Measurements from ENCODE around the gene RHOG.
"Not testable (repeated sequence)": the region's sequence is repeated elsewhere in the genome, so short reads cannot be mapped to it uniquely, and the experiment has no call there.

Gene RHOG

DNA sequence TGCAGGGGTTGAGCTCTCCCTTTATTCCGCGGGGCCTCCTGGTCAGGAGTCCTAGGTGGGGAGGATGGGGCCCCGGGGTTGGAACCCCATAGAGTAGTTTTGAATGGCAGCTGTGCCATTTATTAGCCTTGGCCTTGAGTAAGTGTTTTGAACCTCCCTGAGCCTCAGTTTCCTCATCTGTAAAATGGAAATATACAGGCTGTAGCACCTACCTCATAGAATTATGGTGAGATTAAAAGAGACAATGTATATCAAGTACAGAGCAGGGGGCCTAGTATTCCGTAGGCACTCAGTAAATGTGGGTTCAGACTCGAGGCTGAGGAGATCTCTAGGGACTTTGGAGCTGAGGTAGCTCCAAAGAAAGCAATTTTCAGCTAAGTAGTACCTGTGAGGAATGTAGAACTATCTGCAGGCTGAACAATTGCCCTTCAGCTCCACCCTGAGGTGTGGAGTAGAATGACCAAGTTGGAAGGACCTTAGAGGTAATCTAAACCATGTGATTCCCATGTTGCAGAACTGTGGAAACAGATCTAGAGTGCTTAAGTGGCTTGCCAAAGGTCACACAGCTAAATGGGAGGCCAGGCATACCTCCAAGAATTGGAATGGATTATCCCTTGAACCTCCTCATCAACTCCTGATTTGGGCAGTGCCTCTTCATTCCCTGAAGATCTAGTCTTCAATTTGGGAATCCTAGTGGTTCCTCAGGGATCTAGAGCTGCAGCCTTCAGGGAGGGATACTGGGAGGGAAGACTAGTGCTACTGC lies 31.7 kb downstream of the RHOG start:
- DNase-seq (ENCODE audit: low read depth in 2 of 2): no peak

DNA sequence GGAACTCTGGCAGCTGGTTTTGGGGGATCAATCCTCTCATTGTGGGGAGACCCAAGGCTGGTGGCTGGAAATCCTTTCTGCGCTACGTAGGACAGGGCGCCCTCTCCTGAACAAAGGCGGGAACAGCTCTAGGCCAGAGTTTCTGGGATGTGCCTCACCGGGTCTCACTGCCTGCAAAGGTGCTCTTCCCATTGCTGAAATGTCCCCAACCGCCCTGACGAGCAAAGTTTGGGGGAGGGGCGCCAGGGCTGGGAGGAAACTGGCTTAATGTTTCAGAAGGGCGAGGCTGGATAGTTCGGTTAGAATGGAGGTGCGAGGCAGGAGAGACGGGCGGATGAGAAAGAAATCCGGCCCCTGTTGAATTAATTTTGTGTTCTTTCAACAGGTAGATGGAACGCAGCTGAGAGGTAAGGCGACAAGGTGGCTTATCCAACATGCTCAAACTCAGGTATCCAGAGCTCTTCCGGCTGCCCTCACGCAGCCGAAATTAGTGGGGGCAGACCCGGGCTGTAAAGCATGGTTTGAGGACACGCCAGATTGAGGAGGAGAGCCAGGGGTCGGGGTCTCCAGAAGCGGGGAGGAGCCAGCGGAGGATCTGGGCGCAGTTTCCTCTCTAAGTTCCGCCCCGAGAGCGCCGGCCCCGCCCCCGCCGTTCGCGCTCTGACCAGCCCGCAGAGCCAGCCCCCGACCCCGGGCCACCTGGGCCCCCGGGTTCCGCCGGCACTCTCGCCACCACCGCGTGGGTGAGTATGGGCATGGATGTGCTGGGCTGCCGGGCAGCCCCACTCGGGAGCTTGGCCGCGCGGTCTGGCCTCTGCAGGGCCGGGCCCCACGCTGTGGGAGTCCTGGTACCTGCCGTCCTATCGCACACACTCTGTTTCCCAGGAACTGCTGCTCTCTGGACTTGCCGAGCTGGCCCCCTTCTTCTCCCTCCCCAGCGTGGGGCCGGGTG lies 32.6 kb downstream of the RHOG start, which contains the start of gene PGAP2:
PGAP2 (plus strand) TSS at position 652 of the 952 bp plus-strand sequence. CDS start 2,700 bp downstream, outside the sequence.
- DNase-seq (ENCODE audit: low read depth in 2 of 2): peak in 1 of 2 donors; percentile 49

DNA sequence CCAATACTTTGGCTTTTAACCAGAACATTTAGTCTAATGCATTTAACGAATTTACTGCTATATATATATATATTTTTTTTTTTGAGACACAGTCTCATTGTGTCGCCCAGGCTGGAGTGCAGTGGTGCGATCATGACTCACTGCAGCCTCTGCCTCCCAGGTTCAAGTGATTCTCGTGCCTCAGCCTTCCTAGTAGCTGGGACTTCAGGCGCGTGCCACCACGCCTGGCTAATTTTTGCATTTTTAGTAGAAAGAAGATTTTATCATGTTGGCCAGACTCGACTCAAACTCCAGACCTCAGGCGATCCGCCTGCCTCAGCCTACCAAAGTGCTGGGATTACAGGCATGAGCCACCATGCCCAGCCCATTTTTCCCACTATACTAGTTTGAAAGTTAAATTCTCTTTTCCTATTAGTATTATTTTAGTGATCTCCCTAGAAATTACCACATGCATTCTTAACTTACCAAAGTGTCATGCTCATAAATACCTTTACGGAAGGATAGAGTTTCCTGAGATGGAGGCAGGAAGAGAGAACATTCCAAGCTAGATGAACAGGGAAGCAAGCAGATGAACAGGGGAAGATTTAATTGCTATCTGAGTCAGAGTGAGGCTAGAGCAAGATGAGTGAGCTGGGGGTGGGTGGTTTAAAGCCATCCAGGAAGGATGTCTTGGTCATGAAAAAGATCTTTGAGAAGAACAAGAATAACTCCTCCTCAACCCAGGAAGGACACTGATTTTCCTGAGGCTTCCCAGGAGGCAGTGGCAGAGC lies 36.8 kb downstream of the RHOG start:
- DNase-seq (ENCODE audit: low read depth in 2 of 2): no peak

DNA sequence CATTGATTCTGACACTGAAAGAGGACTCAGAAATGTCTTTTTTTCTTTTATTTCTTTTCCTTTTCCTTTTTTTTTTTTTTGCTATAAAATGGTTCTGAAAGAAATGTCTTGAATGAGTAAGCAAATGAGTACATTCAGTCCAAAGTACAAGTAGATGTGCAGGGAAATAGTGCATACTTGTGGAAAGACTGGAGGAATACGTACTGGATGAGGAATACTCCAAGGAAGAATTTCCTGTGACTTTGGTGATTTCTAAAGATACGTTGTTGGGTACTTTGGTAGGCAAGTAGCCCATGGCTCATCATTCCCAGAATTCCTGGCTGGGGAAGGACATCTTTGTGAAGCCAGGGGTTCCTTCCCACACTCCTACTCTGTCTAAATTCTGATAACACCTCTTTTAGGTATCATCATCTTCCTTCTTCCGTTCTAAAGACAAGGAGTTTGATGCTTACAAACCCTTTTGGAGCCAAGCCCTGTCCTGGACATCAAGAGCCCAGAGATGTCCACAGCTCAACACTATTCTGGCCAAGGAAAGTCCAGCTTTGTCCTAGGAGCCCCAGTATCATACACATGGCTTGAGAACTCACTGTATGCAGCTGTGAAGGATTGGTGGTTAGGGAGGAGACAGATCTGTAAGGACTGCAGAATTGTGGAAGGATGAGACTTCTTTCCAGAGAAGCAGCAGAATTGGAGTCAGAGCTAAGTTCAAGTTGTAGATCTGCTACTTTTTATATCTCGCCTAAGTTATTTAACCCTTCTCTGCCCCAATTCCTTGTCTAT lies 38.6 kb downstream of the RHOG start:
- DNase-seq (ENCODE audit: low read depth in 2 of 2): no peak

DNA sequence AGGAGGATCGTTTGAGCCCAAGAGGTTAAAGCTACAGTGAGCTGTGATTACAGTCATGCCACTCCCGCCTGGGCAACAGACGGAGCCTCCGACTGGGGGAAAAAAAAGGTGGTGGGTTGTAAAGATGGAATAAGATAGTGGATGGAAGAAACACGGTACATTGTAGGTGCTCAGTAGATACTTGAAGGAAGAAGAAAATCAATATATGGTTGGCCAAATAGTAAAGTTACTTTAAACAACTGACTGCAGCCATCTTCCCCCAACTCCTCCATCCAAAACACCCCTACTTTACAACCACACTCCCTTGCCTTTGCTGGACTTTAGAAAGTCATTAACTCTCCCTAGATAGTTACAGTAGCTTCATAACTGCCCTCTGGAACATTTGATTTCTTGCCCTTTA lies 40.9 kb downstream of the RHOG start:
- no peak for DNase-seq (ENCODE audit: low read depth in 2 of 2)

DNA sequence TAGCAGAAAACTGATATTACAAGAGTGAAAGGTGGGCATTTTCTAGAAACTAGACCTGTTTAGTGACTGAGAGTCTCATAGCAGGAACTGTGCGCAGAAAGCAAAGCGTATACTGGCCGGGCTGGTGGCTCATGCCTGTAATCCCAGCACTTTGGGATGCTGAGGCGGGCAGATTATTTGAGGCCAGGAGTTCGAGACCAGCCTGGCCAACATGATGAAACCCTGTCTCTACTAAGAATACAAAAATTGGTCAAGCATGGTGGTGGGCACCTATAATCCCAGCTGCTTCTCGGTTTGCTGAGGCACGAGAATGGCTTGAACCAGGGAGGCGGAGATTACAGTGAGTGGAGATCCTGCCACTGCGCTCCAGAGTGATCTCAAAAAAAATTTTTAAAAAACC lies 41.6 kb downstream of the RHOG start:
- no peak for DNase-seq (ENCODE audit: low read depth in 2 of 2)

DNA sequence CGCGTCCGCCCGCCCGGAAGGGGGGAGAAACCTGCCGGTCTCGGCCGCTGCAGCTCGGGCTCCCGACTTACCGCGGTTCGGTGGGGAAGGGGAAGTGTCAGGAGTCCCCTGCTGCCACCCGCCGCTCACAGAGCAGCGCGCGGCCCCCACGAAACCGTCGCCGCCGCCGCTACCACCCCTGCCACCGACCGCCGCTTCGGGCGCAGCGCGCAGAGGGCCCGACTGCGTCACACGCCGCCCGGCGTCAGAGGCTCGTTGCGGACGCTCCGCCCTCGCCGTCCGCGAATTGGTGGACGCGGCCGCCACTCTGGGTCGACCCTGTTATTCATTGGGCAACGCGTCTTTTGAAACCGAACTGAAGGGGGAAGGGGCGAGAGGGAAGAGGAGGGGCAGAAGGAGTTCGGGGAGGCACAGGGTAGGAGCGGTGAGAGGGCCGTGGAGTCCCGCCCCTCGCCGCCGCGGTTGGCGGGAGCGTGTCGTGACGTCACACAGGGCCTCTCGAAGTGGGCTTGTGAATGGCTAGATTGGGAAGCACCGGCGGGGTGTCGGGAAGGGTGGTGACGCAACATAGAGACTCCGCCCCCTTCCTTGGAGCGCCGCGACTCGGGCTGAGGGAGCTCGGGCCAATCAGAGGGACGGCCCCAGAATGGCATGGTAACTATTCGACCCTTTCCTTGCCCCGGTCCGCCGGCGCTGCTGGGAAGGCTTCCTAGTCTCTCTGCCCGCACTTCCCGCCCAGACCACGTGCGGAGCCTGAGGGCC lies 43.2 kb downstream of the RHOG start, which contains the start of gene NUP98:
NUP98 (minus strand) TSS at position 226 of the 762 bp plus-strand sequence. CDS start 15,437 bp downstream, outside the sequence.
- peak; percentile 100 for DNase-seq (ENCODE audit: low read depth in 2 of 2)

DNA sequence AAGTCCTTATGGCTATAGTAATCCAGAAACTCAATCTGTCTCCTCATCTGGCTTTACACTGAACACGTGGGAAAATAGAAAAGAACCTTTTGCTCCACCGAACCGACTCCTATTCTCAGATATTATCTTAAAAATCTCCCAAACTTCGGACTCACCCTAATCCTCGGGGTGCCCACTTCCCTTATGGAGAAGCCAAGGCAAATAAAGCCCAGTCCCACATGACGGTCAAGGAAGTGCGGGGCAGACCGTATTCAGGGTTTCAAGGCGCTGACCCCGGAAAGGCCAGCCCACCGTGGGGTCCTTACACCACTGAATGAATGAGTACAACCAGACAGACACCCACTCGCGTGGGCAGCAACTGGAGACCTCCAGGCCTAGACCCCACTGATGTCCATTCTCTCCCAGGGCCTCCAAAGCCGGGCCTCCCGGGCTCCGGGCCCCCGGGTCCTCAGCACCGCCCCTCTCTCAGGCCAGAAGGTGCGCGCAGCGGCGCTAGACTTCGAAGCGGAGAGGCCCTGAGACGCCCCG lies 43.9 kb downstream of the RHOG start:
- no peak for DNase-seq (ENCODE audit: low read depth in 2 of 2)

DNA sequence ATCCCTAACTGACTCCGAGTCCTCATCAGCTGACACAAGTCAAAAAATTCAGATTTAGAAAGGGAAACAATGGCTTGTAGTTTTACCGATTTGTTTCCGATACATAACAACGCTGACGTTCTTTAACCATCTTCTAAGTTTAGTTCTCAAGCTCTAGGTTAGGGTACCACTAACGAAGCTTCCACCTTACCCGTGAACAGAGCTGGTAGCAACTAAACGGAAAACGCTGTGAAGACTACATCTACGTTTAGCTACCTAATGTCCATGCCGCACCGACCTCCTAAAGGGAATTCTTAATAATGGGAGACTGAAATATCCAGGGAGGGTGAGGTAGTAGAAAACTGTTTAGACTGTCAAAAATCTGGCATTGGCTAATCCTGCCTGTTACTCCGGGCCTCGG lies 44.4 kb downstream of the RHOG start:
- DNase-seq (ENCODE audit: low read depth in 2 of 2): no peak

DNA sequence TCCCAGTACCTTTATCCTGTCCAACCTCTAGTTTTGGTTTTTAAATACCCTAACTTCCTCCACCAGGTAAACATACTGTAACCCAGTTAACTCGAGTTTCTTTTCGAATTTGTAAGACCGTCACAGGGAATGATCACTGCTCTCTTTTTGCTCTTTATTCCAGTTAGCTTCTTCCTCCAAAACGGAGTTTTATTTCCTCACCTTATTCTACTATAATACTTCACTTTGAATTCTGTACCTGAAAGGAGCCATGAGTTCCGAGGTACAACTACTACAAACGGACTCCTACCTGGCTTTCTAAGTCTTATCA lies 44.8 kb downstream of the RHOG start:
- DNase-seq (ENCODE audit: low read depth in 2 of 2): no peak

DNA sequence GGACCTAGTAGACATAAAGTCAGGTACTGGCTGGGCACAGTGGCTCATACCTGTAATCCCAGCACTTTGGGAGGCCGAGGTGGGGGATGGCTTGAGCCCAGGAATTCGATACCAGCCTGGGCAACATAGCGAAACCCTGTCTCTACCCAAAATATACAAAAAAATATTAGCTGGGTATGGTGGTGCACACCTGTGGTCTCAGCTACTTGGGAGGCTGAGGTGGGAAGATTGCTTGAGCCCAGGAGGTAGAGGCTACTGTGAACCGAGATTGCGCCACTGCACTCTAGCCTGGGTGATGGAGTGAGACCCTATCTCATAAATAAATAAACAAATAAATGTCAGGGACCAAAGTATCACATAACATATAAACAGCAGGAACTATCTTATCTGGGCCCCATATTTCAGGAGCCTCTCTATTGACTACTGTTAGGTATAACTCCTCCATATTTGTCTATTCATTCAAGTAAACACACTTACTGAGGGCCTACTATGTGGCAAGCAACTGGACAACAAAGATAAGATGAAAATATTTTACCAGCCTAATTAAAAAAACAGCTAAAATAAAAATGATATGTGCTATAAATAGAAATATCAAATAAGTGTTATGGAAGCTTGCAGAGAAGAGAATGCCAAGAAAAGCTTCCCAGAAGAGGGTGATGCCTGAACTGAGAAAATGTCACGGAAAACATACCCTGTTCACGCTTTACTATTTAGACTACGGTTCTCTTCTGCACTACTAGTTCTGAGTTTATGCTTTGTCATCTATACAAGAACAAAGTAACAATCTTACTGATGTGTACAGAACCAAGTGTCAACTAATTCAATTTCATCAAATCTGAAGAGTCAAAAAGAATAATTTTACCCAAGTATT lies 45.4 kb downstream of the RHOG start:
- DNase-seq (ENCODE audit: low read depth in 2 of 2): no peak

DNA sequence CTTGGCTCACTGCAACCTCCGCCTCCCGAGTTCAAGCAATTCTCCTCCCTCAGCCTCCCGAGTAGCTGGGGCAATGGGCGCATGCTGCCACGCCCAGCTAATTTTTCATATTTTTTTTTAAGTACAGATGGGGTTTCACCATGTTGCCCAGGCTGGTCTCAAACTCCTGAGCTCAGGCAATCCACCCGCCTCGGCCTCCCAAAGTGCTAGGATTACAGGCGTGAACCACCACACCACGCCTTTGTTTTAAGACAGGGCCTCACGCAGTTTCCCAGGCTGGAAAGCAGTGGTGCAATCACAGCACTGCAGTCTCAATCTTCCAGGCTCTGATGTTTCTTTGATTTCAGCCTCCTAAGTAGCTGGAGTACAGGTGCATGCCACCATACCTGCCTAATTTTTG lies 46.4 kb downstream of the RHOG start:
- not testable (repeated sequence) for DNase-seq (ENCODE audit: low read depth in 2 of 2)

DNA sequence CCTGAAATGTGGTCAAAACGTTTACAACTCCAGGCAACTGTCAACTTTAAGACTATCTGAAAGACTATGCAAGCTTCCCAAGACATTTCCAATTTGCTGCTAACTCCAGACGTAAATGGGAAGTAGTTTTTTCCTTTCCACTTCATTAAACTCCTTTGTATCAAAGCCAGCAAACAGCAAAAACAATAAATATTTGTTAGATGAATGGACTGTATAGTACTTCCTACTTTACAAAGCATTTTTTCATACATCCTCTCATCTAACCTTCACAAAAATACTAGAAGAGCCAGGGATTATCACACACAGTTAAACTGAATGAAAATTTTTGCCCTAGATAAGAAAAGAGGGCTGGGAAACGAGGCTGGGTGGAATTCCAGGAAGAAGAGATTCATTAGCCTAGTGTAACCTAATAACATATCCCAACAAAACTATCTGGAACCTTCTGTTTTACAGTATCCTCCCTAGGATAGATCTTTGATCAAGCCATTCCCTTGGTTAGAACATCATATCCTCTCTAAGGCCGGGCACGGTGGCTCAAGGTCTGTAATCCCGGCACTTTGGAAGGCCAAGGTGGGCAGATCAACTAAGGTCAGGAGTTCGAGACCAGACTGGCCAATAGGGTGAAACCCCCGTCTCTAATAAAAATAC lies 53.9 kb downstream of the RHOG start:
- no peak for DNase-seq (ENCODE audit: low read depth in 2 of 2)

DNA sequence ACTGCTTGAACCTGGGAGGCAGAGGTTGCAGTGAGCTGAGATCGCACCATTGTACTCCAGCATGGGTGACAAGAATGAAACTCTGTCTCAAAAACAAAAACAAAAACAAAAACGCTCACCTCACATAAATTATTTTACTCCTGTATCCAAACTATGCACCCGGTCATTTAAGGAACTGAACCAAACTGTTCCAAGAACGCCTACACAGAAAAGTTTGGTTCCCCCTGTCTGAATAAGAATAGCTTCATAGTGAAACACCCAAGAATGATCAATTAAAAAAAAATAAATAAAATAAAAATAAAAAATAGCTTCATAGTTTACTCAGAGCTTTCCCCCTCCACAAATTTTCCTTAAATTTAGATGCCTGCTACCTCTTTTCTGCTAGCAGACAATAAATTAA lies 57.1 kb downstream of the RHOG start:
- no peak for DNase-seq (ENCODE audit: low read depth in 2 of 2)

DNA sequence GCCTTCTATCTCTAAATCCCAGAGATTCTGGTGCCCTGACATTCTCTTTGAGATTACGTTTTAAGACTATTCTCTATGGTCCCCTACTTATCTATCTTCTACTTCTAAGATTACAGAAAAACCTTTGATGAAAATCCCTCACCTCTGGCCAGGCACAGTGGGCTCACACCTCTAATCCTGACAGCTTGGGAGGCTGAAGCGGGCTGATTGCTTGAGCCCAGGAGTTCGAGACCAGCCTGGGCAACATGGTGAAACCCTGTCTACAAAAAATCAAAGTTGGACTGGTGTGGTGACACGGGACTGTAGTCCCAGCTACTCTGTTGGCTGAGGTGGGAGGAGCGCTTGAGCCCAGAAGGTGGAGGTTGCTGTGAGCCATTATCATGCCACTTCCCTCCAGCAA lies 57.8 kb downstream of the RHOG start:
- DNase-seq (ENCODE audit: low read depth in 2 of 2): no peak

DNA sequence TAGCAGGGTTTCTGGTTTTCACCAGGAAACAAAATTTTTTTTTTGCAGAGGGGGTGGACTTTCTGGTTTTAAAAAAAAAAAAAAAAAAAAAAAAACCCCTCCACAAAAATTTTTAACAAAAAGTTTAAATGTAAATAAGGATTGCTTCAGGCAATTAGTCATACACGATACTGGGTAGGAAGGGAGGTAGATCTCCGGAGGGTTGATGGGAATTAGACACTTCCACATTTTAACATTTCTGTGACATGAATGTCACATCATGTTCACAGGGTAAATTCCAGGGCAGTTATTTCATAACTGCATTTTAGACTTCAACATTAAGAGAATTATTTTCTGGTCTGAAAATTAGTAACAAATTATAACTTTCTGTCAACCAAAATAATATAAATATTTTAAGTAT lies 59.3 kb downstream of the RHOG start:
- DNase-seq (ENCODE audit: low read depth in 2 of 2): no peak
